ENCODE results near the gene LGALS7B.
"Not testable (repeated sequence)": the region's sequence is repeated elsewhere in the genome, so short reads cannot be mapped to it uniquely, and the experiment has no call there.

The LGALS7B gene

GRCh38 chr19:38825936-38826335 is 36.9 kb downstream of the LGALS7B start:
- not testable (repeated sequence) for DNase-seq

- no peak for DNase-seq
Observed at GRCh38 chr19:38826856-38827551, 38.0 kb downstream of the LGALS7B start.

- DNase-seq, result not testable (repeated sequence)
Observed at GRCh38 chr19:38829203-38829602, 40.2 kb downstream of the LGALS7B start.

DNA sequence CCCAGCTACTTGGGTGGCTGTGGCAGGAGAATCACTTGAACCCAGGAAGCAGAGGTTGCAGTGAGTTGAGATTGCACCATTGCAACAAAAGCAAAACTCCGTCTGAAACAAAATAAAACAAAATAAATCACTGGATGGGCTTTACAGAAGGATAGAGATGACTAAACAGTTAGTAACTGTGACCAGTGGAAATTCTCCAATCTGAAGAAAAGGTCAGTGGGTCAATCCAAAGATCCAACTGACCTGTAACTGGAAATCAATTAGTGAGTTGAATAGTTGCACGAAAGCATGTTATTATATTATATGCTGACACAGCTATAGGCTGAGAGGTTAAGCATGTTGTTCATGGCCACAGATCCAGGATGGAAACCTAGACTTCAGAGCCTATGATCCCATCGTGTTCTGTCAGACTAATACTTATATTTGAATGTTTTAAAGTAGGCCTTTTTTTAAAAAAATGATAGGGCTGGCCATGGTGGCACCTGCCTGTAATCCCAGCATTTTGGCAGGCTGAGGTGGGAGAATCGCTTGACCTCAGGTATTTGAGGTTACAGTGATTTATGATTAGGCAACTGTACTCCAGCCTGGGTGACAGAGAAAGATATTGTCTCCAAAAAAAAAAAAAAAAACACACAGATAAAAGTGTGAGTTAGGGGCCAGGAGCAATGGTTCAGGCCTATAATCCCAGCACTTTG is 41.2 kb downstream of the LGALS7B start:
- no peak for DNase-seq

DNA sequence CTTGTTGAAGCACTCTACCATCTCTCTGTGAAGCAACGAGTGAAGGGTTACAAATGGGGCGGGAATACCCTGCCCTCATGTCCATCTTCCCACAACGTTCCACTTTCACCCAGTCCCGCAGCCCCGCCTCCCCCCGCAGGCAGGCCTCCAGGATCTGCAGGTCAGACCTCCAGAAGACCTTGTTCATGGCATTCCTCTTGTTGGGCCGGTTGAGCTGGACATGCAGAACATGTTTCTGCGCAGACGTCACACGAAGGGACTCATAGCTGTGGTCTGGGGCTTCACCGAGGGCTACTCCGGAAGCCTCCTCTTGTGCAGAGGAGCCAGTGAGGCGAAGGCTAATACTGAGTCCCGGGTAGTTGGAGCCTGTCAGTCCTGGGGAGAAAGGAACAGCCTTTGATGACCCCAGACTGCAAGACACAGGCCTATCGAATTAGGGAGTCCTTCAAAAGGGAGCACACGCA is 42.2 kb downstream of the LGALS7B start:
- peak; percentile 99 for DNase-seq

DNA sequence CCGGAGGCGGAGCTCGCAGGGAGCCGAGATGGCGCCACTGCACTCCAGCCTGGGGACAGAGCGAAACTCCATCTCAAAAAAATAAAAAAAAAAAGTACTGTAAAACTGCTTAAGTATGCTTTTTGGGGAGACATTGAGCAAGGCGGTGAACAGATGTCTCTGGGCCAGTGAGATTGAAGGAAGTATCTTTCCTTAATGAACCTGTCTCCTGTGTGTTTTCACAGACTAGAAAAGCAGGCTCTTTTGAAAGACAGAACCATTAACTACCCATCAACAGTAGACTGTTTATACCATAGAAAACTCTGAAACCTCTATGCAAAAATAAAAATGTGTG is 44.1 kb downstream of the LGALS7B start:
- DNase-seq, result no peak

- DNase-seq, result no peak
Observed at GRCh38 chr19:38834104-38834490, 45.1 kb downstream of the LGALS7B start.

DNA sequence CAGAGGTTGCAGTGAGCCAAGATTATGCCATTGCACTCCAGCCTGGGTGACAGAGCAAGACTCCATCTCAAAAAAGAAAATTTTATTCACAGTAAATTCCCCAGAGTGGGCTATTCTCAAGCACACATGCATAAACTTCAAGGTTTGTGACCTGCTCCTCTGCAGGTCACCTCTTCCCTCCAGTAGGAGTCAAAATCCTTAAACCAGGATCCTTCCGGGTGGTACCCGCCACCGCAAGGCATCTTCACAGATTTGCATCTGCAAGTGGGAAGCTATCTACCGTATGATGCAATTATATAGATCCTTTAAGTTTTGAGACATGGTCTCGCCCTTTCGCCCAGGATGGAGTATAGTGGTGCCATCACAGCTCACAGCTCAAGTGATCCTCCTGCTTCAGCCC is 45.6 kb downstream of the LGALS7B start:
- no peak for DNase-seq

GRCh38 chr19:38836159-38836982 is 47.4 kb downstream of the LGALS7B start:
- DNase-seq, result no peak

DNA sequence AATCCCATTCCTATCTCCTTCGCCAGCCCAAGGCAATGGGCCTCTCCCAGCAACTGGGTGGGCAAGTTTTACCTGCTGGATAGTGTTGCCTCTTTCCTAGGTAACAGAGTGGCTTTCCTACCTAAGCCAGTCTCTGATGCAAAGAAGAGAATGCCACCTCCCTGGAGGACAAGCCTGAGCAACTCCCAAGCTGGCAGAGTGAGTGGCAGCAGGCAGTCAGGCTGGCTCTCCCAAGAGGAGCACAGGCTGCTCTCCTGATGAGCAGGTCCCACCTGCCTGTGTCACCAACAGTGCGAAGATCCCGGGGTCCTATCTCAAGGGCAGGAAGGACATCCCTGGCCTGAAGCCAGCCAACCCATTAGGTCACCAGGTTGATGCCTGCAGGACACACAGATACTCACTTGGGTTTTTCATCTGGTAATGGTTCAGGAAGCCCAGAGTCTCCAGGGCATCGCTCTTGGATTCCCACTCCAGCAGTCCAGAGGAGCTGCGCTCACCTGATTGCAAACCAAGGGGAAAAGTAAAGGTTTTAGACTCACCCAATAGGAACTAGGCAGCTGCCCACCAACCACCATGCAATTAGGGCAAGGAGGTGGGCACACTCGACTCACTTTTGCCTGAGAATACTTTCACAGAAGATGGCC is 48.1 kb downstream of the LGALS7B start:
- no peak for DNase-seq

DNA sequence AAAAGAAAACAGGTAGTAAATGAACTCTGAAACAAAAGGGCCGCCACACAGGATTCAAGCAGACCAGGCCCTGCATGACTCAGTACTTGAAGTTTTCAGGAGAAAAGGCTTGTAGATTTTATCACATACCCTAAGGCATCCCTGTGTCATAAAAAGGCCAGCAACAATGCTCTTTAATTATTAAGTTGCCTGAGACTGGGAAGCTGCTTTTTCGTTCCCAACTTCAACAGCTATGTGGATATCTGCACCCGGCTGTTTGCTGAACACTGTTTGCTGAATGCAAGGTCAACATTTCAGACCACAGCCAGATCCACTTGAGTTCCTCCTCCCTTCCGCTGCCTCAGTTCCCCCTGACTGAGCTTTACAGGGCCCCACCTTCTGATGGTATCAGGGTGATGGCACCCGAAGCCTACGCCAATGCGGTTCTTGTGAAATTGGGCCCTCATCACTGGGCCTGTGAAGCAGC is 48.7 kb downstream of the LGALS7B start:
- DNase-seq, result peak; percentile 94

- DNase-seq, result peak; percentile 93
Observed at GRCh38 chr19:38838208-38838985, 49.4 kb downstream of the LGALS7B start.

DNA sequence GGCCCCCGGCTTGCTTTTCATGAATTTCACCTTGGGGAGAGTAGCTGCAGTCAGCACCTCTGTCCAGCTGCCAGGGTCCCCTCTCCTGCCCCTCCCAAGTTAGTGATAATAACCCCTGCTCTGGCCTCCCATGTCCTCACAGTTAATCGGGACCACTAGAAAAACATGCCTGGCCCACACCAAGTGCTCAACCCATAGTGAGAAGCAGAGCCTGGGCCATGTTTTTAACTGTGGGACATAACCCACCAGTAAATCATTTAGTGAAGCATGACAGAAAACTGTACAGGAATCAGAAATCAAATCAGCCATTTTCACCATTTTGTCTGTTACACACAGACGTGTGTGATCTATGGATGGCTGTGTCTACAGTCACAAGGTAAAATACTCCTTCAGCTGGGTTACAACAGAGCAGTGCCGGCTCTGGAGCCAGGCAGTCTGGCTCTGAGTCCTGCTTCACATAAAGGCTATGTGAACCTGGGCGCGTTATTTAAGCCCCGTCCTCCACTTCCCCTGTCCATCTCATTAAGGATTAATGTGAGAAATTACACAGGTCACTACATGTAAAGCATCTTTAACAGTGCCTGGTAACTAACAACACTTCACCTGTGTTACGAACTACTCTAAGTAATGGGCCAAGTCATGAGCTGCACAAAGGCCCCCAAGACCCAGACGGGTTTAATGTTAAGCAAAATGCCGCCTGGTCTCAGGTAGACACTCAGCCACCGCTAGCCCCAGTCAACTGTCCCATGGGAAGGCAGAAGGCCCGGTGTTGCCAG is 50.2 kb downstream of the LGALS7B start:
- DNase-seq, result no peak

- DNase-seq, result no peak
Observed at GRCh38 chr19:38839816-38840582, 51.0 kb downstream of the LGALS7B start.

DNA sequence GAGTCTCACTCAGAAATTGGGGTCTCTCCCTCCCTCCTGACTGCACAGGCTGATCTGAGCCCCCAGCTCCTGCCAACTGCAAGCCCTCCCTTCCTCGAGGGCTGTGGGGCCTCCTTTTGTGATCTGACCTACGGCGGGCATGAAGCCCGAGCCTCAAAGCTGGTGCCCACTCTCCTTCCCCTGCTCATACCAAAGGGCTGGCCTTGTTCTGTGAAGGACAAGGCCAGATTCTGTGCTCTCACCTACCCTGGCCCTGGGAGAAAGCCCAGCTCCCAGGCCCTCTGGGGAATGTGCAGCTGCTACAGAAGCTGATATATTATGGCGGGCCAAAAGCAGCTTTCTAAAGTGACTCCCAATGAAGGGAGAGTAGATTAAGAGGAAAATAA is 51.6 kb downstream of the LGALS7B start:
- no peak for DNase-seq
